ENCODE data around the gene LMAN2. TPM values are rescaled to one million over a fixed set of nuclear protein-coding genes. Genes with fewer than 3 reads are reported as not detected.
A peak's percentile ranks its signal among the peaks of the same experiment; 100 is the strongest.

Gene LMAN2
- total RNA-seq, 4 donors from 2014 or later, result 144 to 179 (median 154) TPM

GRCh38 chr5:177359860-177360259 is 8.4 kb upstream of the LMAN2 start:
- no peaks in the 10 kb centered on the region for H3K27me3 ChIP-seq

GRCh38 chr5:177359451-177359851 is 8.0 kb upstream of the LMAN2 start:
- Histone ChIP-seq H3K4me1 (peaks cover 0 to 37% (median 26%) of the 10 kb centered on the region in 4 donors), H3K27me3 (no peaks in the 10 kb centered on the region), H3K9me3 (no peaks in the 10 kb centered on the region), H3K27ac (no peak overlapping the region), H3K4me3 (no peak overlapping the region), H3K36me3 (no peaks in the 10 kb centered on the region)
- no peak for DNase-seq (ENCODE audit: low spot score in 2 of 2)
- TF ChIP-seq CTCF (IDR thresholded peaks at IDR 0.05) (no peak), POLR2A (IDR thresholded peaks at IDR 0.05) (no peak), EP300 (IDR thresholded peaks at IDR 0.05) (no peak)
- 76 to 82% methylated on average over 6 of the region's 6 CpGs for WGBS, 2 donors

More at GRCh38 chr5:177359860-177360259, 8.4 kb upstream of the LMAN2 start:
- TF ChIP-seq CTCF (IDR thresholded peaks at IDR 0.05) (no peak), EP300 (IDR thresholded peaks at IDR 0.05) (no peak), POLR2A (IDR thresholded peaks at IDR 0.05) (no peak)
- WGBS, 2 donors, result 69 to 76% methylated on average over 3 of the region's 3 CpGs
- Histone ChIP-seq H3K4me3 (no peak overlapping the region), H3K9me3 (no peaks in the 10 kb centered on the region), H3K4me1 (peaks cover 0 to 37% (median 27%) of the 10 kb centered on the region in 4 donors), H3K36me3 (no peaks in the 10 kb centered on the region), H3K27ac (no peak overlapping the region)
- DNase-seq (ENCODE audit: low spot score in 2 of 2), result no peak

GRCh38 chr5:177358370-177358819 is 6.9 kb upstream of the LMAN2 start:
- Histone ChIP-seq H3K9me3 (no peaks in the 10 kb centered on the region), H3K36me3 (no peaks in the 10 kb centered on the region), H3K27ac (peak overlapping the region in 2 of 4 donors; percentile 22 to 47), H3K4me3 (peak overlapping the region in 2 of 4 donors; percentile 50 to 53), H3K27me3 (no peaks in the 10 kb centered on the region), H3K4me1 (peaks cover 0 to 33% (median 18%) of the 10 kb centered on the region in 4 donors)
- TF ChIP-seq CTCF (IDR thresholded peaks at IDR 0.05), result no peak
- TF ChIP-seq EP300 (IDR thresholded peaks at IDR 0.05), result no peak
- TF ChIP-seq POLR2A (IDR thresholded peaks at IDR 0.05), result no peak
- no peak for DNase-seq (ENCODE audit: low spot score in 2 of 2)
- WGBS, 2 donors, result 48 to 49% methylated on average over 3 to 5 of the region's 5 CpGs

GRCh38 chr5:177357459-177358351 is 6.2 kb upstream of the LMAN2 start, which contains the start of gene RGS14:
TSS of gene RGS14 (plus strand) at chr5:177357924. CDS start at chr5:177358025, 101 bp downstream.
- Histone ChIP-seq H3K36me3 (no peaks in the 10 kb centered on the region), H3K4me1 (peaks cover 0 to 29% (median 11%) of the 10 kb centered on the region in 4 donors), H3K27me3 (no peaks in the 10 kb centered on the region), H3K9me3 (no peaks in the 10 kb centered on the region), H3K4me3 (peak within 1 kb of the TSS in 2 of 4 donors; percentile 50 to 53), H3K27ac (peak within 1 kb of the TSS in 2 of 4 donors; percentile 22 to 47)
- DNase-seq (ENCODE audit: low spot score in 2 of 2), result peak in 1 of 2 donors; percentile 27
- WGBS, 2 donors, result 53 to 54% methylated on average over 17 to 33 of the region's 37 CpGs
- TF ChIP-seq CTCF (IDR thresholded peaks at IDR 0.05), result no peak
- TF ChIP-seq EP300 (IDR thresholded peaks at IDR 0.05), result no peak
- no peak for TF ChIP-seq POLR2A (IDR thresholded peaks at IDR 0.05)

GRCh38 chr5:177357146-177357458 is 5.6 kb upstream of the LMAN2 start:
- peak overlapping the region in 1 of 4 donors; percentile 19 for H3K27ac ChIP-seq

More at GRCh38 chr5:177357146-177357458, 5.6 kb upstream of the LMAN2 start:
- TF ChIP-seq EP300 (IDR thresholded peaks at IDR 0.05), result no peak
- no peak for TF ChIP-seq CTCF (IDR thresholded peaks at IDR 0.05)
- TF ChIP-seq POLR2A (IDR thresholded peaks at IDR 0.05), result no peak
- no peaks in the 10 kb centered on the region for H3K9me3 ChIP-seq
- no peak for DNase-seq (ENCODE audit: low spot score in 2 of 2)
- H3K4me3 ChIP-seq, result no peak overlapping the region
- WGBS, 2 donors, result 86 to 89% methylated on average over 5 of the region's 5 CpGs
- no peaks in the 10 kb centered on the region for H3K36me3 ChIP-seq
- no peaks in the 10 kb centered on the region for H3K27me3 ChIP-seq
- H3K4me1 ChIP-seq, result peaks cover 0 to 24% (median 9%) of the 10 kb centered on the region in 4 donors

All from tibial nerve (tissue), 4 donors.